ENCODE data around the gene FOXRED1.

GRCh38 chr11:126317432-126317755 is 48.4 kb downstream of the FOXRED1 start:
- TF ChIP-seq POLR2A (IDR thresholded peaks at IDR 0.05) = no peak
- no peak for TF ChIP-seq POLR2AphosphoS5 (IDR thresholded peaks at IDR 0.05)

Data from gastroesophageal sphincter (tissue), 2 donors.